ENCODE measurements around the gene KRTAP9-4. TPM values are rescaled to one million over a fixed set of nuclear protein-coding genes. Genes with fewer than 3 reads are reported as not detected.
"Not testable (repeated sequence)": the region's sequence is repeated elsewhere in the genome, so short reads cannot be mapped to it uniquely, and the experiment has no call there.

KRTAP9-4 gene
- total and polyA plus RNA-seq, 2 donors (not counting 3 experiments of a cell fraction or from before 2014, with no cell fraction given): not detected

- TF ChIP-seq POLR2A (IDR thresholded peaks at IDR 0.05; ENCODE audit: low read depth, low read length) (no peak), JUN (IDR thresholded peaks at IDR 0.05; ENCODE audit: borderline replicate concordance, insufficient read depth, insufficient read length, low read depth) (no peak), GATA2 (IDR thresholded peaks at IDR 0.05; ENCODE audit: insufficient read depth, insufficient read length, low read depth, low read length) (no peak), FOS (IDR thresholded peaks at IDR 0.05; ENCODE audit: borderline replicate concordance, insufficient read depth, low read length) (no peak), EZH2 (IDR thresholded peaks at IDR 0.05; ENCODE audit: borderline replicate concordance, low read depth, low read length, severe bottlenecking) (no peak), POLR2AphosphoS5 (IDR thresholded peaks at IDR 0.05; ENCODE audit: insufficient read depth, low read depth, low read length) (no peak), MYC (IDR thresholded peaks at IDR 0.05; ENCODE audit: low read depth, low read length) (no peak)
- TF ChIP-seq, protein P1, sequence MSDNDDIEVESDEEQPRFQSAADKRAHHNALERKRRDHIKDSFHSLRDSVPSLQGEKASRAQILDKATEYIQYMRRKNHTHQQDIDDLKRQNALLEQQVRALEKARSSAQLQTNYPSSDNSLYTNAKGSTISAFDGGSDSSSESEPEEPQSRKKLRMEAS (IDR thresholded peaks at IDR 0.05; ENCODE audit: insufficient read depth, insufficient read length): no peak
- TF ChIP-seq, protein P2, sequence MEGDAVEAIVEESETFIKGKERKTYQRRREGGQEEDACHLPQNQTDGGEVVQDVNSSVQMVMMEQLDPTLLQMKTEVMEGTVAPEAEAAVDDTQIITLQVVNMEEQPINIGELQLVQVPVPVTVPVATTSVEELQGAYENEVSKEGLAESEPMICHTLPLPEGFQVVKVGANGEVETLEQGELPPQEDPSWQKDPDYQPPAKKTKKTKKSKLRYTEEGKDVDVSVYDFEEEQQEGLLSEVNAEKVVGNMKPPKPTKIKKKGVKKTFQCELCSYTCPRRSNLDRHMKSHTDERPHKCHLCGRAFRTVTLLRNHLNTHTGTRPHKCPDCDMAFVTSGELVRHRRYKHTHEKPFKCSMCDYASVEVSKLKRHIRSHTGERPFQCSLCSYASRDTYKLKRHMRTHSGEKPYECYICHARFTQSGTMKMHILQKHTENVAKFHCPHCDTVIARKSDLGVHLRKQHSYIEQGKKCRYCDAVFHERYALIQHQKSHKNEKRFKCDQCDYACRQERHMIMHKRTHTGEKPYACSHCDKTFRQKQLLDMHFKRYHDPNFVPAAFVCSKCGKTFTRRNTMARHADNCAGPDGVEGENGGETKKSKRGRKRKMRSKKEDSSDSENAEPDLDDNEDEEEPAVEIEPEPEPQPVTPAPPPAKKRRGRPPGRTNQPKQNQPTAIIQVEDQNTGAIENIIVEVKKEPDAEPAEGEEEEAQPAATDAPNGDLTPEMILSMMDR (IDR thresholded peaks at IDR 0.05; ENCODE audit: extremely low read depth in 1 of 2, insufficient read depth in 1 of 2, low read depth in 1 of 2, low read length in 2 of 2): no peak
- intact Hi-C loops (cut with micrococcal nuclease) (no loop called here), dilution Hi-C loops (cut with MboI; ENCODE audit: extremely low pct_ligation_motif_present, low sequenced_read_pairs) (no loop called here)
- no peak overlapping the region for H3K4me2 ChIP-seq (ENCODE audit: insufficient read depth, low read length)
- no peaks in the 10 kb centered on the region for H3K79me2 ChIP-seq (ENCODE audit: control insufficient read depth, insufficient read depth, low read length)
- FAIRE-seq (no peak), DNase-seq (ENCODE audit: low read depth, low spot score) (no peak)
- BruUV-seq (replicated peaks): no TSS peak
- H3K36me3 ChIP-seq (ENCODE audit: control insufficient read depth in 2 of 2, extremely low read depth in 1 of 2, insufficient read depth in 2 of 2, low read length in 2 of 2): no peaks in the 10 kb centered on the region
- no peaks in the 10 kb centered on the region for H3K27me3 ChIP-seq (ENCODE audit: control insufficient read depth in 2 of 2, insufficient read depth in 2 of 2, low read length in 2 of 2)
- H3K4me1 ChIP-seq (ENCODE audit: control insufficient read depth, extremely low read depth, insufficient read depth, low read length): no peaks in the 10 kb centered on the region
- H2AFZ ChIP-seq (ENCODE audit: low read depth, low read length): no peak overlapping the region
- no peak overlapping the region for H3K9ac ChIP-seq (replicated peaks; ENCODE audit: extremely low read depth, insufficient read depth, low read length)
- no peak overlapping the region for H3K27ac ChIP-seq (ENCODE audit: insufficient read depth, low read depth, low read length)
- POLR2A ChIA-PET: no interaction called here
- CTCF ChIA-PET: no interaction called here
- no peaks in the 10 kb centered on the region for H4K20me1 ChIP-seq (replicated peaks; ENCODE audit: control insufficient read depth, extremely low read depth, insufficient read depth, low read length)
- no peak overlapping the region for H3K4me3 ChIP-seq (replicated peaks in 1 of 3; ENCODE audit: insufficient read depth in 1 of 3, low read depth in 1 of 3, low read length in 3 of 3)
- H3K9me1 ChIP-seq (replicated peaks; ENCODE audit: control insufficient read depth, extremely low read depth, insufficient read depth, low read length): no peaks in the 10 kb centered on the region
- no peaks in the 10 kb centered on the region for H3K9me3 ChIP-seq (replicated peaks; ENCODE audit: control insufficient read depth, insufficient read depth, low read length)
These were observed 22.4 kb downstream of the KRTAP9-4 start for GRCh38 chr17:41271858-41272257.

GRCh38 chr17:41275648-41276190 lies 26.2 kb downstream of the KRTAP9-4 start, which contains the start of gene KRTAP9-7:
Gene KRTAP9-7 (plus strand): TSS chr17:41275698. CDS start chr17:41275698, 0 bp downstream.
- H3K27me3 ChIP-seq (ENCODE audit: control insufficient read depth in 2 of 2, insufficient read depth in 2 of 2, low read length in 2 of 2); H3K9me3 ChIP-seq (replicated peaks; ENCODE audit: control insufficient read depth, insufficient read depth, low read length); H3K27ac ChIP-seq (ENCODE audit: insufficient read depth, low read depth, low read length); H3K79me2 ChIP-seq (ENCODE audit: control insufficient read depth, insufficient read depth, low read length); H3K4me2 ChIP-seq (ENCODE audit: insufficient read depth, low read length); FAIRE-seq; H3K4me1 ChIP-seq (ENCODE audit: control insufficient read depth, extremely low read depth, insufficient read depth, low read length); DNase-seq (ENCODE audit: low read depth, low spot score); H2AFZ ChIP-seq (ENCODE audit: low read depth, low read length); H3K9me1 ChIP-seq (replicated peaks; ENCODE audit: control insufficient read depth, extremely low read depth, insufficient read depth, low read length); H3K36me3 ChIP-seq (ENCODE audit: control insufficient read depth in 2 of 2, extremely low read depth in 1 of 2, insufficient read depth in 2 of 2, low read length in 2 of 2); dilution Hi-C loops (cut with MboI; ENCODE audit: extremely low pct_ligation_motif_present, low sequenced_read_pairs); POLR2A ChIA-PET; H4K20me1 ChIP-seq (replicated peaks; ENCODE audit: control insufficient read depth, extremely low read depth, insufficient read depth, low read length); H3K9ac ChIP-seq (replicated peaks; ENCODE audit: extremely low read depth, insufficient read depth, low read length); H3K4me3 ChIP-seq (replicated peaks in 1 of 3; ENCODE audit: insufficient read depth in 1 of 3, low read depth in 1 of 3, low read length in 3 of 3); BruUV-seq (replicated peaks): not testable (repeated sequence)
- CTCF ChIA-PET: interaction anchor here (1.3 to 1.5 kb wide), 2 partner anchors 11 to 47 kb away, joined by 3 to 6 read pairs; partner anchors contain the start of gene KRTAP9-6
- intact Hi-C loops (cut with micrococcal nuclease): loop anchor here (1.0 kb wide), 1 partner anchor 10 kb away; the partner anchor contains the start of gene KRTAP9-6
